ENCODE measurements around the gene DESI2.

GRCh38 chr1:244660595-244660994, 7.7 kb downstream of the DESI2 start:
- TF ChIP-seq, protein P1, sequence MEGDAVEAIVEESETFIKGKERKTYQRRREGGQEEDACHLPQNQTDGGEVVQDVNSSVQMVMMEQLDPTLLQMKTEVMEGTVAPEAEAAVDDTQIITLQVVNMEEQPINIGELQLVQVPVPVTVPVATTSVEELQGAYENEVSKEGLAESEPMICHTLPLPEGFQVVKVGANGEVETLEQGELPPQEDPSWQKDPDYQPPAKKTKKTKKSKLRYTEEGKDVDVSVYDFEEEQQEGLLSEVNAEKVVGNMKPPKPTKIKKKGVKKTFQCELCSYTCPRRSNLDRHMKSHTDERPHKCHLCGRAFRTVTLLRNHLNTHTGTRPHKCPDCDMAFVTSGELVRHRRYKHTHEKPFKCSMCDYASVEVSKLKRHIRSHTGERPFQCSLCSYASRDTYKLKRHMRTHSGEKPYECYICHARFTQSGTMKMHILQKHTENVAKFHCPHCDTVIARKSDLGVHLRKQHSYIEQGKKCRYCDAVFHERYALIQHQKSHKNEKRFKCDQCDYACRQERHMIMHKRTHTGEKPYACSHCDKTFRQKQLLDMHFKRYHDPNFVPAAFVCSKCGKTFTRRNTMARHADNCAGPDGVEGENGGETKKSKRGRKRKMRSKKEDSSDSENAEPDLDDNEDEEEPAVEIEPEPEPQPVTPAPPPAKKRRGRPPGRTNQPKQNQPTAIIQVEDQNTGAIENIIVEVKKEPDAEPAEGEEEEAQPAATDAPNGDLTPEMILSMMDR (IDR thresholded peaks at IDR 0.05), result no peak
- no peak for TF ChIP-seq POLR2A (IDR thresholded peaks at IDR 0.05)
- TF ChIP-seq POLR2AphosphoS5 (IDR thresholded peaks at IDR 0.05), result no peak

Data from sigmoid colon (tissue), 4 donors.